ENCODE data around the gene SPAG16.

The SPAG16 gene

DNA sequence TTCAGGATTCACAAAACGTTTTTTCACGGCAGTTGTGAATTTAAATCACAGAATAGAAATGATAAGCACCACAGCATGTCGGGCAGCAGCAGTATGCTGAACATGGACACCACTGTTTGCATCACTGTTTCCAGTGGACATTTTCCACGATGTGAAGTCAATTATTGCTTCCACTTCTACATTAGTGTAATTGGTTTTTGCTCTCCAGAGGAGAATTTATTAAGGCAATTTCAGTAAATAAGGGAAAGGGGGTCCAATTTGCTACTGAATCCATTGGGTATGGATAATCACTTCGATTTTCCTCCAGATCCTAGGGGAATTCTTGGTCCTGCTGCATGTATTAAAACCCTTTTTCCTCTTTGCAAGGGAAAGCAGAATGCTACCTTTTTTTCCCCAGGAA is 1096.4 kb downstream of the SPAG16 start:
- no peak for DNase-seq (ENCODE audit: low spot score)

DNA sequence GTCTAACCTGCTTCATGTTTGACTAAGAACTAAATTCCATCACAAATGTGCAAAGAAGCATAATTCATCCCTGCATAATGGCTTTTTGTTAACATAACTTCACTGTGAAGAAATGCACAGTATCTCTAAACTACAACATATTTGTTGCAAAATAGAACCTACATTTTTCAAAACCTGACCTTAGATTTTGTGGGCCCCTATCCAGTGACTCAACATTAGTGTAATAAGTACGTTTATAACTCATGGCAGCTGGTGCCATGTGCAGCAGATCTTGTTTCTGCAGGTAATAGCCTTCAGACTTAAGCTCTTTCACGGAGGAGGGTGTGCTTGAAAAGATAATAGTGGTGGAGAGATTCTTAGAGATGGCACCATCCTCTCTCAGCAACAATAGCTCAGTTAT is 1098.0 kb downstream of the SPAG16 start:
- no peak for DNase-seq (ENCODE audit: low spot score)

DNA sequence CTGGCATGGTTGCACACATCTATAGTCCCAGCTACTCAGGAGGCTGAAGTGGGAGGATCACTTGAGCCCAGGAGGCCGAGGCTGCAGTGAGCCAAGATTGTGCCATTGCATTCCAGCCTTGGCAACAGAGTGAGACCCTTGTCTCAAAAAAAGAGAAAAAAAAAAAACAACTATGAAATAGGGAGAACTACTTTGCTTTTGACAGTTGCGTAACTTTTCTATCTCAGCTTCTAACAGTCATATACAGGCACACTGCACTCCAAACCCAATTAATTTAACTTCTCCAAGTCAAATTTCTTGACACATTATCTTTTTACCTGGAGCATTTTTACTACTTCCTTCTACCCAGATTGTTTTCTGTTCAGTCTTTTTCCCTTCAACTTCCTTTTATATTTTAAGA is 1102.5 kb downstream of the SPAG16 start:
- no peak for DNase-seq (ENCODE audit: low spot score)

DNA sequence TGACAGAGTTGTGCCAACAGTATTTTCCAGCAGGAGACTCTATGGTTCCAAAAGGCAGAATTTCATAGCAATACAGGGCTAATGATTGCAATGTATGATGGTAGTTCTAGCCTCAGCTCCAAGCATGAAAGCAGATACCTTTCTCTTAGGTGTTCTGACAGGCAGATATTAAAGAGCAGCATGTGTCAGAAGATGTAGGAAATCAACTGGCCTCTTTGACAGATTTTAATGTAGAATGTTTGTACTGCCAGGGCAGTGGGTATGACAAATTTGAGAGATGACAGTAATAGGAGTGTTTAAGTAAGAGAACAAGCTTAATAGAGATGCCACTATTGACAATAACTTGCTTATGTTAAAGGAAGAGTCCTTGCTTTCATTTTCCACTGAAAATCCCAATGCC is 1105.1 kb downstream of the SPAG16 start:
- DNase-seq (ENCODE audit: low spot score) = no peak

DNA sequence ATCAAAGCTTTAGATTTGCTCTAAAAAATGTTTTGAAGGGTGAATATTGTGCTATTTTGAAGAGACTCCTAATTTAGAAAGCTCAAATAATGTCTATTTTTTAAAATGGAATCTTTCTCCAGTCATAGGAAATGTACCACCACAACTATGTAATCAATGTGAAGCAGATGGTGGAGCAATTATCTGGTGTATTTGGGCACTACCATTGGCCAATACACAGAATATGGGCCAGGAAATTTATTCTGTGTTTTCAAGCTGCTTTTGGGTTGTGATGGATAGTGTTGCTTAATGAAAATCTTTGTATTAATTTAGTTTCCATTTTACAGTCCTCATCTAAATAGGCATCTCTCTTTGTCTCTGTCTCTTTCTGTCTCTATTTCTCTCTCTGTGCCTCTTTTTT is 1109.5 kb downstream of the SPAG16 start:
- DNase-seq (ENCODE audit: low spot score) = no peak

DNA sequence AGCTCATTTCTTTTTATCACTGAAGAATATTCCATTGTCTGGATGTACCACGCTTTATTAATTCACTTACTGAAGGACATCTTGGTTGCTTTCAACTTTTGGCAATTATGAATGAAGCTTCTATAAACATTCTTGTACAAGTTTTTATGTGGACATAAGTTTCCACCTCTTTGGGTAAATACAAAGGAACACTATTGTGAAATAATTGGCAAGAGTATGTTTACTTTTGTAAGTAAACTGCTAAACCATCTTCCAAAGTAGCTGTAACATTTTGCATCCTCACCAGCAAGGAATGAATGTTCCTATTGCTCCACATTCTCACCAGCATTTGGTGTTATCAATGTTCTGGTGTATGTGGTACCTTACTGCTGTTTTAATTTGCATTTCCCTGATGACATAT is 1110.8 kb downstream of the SPAG16 start:
- DNase-seq (ENCODE audit: low spot score) = no peak

DNA sequence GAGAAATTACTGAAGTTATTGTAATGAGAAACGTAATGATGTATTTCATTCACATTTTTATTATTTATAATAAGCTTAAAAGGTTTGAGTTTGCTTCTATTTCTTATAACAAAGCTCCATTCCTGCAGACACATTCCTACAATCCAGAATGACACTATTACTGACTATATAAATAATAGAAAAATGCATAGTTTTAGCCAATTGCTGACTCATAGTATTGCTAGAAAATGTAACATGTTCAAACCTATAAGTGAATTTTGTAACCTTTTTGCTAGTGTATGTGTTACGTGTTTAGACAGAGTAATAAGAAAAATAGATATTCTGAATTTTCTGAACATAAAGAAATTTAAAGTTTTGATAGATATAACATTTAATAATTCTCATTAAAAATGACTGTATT is 1117.3 kb downstream of the SPAG16 start:
- no peak for DNase-seq (ENCODE audit: low spot score)

DNA sequence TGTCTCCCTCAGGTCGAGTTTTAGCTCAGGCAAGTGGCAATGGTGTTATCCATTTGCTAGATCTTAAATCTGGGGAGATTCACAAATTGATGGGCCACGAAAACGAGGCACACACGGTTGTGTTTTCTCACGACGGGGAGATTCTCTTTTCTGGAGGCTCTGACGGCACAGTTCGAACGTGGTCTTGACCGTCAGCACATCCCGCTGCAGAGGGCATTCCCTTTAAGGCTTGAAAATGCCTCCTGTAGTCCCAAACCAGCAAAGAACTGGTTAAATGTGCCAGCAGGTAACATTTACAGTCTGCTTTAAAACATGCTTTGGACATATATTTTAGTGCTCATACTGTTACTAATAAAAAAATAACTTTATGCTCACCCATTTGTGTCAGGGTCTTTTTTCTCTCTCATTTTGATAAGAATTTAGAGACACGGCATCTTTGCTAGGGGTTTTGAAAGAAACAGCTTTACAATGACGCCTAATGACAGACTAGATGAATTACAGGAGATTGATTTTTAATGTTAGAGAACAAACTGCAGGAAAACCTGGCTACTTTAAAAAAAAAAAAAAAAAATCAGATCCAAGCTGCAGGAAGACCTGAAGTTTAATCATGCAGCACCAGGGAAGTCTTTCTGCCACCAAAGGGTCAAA is 1126.0 kb downstream of the SPAG16 start:
- DNase-seq (ENCODE audit: low spot score) = no peak

DNA sequence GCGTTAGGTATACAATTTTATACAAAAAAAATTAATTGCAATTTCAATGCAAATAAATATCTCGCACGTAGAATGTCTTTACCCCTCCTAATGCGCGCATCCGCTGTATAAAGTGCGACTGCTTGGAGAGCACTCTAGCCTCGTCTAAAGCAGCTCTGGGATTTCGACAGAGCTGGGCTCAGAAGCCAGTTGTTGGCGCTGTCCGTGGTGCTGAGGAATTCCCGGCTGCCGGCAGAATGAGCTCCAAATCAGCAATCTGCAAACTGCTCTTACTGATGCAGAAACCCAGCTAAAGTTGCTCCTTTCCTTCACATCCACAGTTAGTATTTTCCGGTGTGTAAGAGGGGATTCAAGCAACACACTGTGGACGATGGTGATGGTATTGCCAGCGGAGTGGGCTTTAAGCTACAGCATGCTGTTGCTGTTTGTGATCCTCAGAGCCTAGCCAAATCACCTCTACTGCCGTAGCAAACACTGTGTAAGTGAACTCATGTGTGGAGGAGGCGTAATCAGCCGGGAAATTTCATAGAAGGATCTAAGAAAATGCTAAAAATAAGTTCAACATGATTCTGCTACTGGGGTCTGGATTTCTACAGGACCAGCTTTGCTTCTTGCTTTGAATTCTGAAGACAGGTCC is 1126.8 kb downstream of the SPAG16 start, which contains the start of gene VWC2L:
Gene VWC2L, plus strand, starts transcription at position 137 of the 637 bp plus-strand sequence. CDS start 3,140 bp downstream, outside the sequence.
- DNase-seq (ENCODE audit: low spot score) = peak; percentile 17

DNA sequence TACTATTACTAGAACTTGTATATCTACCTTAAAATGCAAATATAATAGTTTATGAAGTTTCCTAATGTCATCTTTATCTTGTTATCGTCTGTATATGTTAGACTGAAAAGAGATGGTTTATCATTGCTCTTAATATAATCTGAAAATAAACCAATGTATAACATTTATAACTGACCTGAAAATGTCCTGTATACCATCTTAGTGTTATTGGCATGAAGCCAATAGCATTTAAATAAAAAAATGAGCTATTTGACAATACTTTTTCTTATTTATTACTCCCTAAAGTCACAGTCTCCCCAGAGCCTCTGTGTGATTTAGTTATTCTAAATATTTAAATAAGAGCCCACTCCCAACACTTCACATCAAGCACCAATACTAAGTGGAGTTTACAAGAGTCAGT is 1128.4 kb downstream of the SPAG16 start:
- DNase-seq (ENCODE audit: low spot score) = no peak

DNA sequence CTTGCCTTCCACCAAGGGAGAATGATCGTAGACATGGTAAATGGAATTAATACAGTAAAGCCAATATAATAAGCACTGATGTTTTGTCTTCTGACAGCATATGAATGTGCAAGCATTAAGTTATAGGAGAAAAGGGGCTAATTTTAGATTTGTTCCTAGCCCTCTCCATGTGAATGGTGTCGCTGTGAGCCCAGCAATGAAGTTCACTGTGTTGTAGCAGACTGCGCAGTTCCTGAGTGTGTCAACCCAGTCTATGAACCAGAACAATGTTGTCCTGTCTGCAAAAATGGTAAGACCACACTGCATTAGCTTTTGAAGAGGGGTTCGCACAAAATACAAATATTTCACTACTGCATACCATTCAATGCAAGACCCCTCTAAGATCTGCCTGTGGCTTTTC is 1152.2 kb downstream of the SPAG16 start:
- no peak for DNase-seq (ENCODE audit: low spot score)

DNA sequence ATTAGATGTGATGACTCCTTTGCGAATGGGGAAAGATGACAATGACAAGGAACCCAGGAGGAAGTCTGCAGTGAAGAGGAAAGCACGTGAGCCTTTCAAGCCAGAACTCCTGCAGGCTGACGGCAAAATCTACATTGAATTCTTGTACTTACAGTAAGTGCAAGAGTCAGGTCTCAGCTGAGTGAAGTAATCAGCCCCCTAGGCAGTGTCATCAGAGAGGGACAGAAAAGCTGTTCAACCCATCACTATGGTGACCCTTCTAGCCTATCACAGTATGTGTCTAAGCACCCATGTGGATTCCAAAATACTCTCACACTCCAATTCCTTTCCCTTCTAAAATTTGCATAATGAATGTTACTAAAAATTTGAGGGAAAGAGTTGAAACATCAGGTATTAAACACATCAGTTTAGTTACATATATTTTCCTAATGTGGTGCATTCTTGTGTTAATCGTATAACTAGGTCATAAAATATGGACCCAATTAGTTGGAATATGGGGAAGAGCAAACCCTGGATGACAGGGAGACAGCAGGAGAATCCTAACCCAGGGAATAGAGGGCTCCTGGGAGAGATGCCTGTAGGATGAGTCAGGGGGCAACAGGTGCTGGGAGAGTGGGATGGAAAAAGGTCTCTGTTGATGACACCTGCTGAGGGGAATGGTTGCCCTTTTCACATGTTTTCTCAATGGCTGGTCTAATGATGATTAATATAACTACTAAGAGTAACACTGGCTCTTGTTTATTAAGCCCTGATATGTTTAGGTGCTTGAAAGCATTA is 1166.0 kb downstream of the SPAG16 start:
- no peak for DNase-seq (ENCODE audit: low spot score)

DNA sequence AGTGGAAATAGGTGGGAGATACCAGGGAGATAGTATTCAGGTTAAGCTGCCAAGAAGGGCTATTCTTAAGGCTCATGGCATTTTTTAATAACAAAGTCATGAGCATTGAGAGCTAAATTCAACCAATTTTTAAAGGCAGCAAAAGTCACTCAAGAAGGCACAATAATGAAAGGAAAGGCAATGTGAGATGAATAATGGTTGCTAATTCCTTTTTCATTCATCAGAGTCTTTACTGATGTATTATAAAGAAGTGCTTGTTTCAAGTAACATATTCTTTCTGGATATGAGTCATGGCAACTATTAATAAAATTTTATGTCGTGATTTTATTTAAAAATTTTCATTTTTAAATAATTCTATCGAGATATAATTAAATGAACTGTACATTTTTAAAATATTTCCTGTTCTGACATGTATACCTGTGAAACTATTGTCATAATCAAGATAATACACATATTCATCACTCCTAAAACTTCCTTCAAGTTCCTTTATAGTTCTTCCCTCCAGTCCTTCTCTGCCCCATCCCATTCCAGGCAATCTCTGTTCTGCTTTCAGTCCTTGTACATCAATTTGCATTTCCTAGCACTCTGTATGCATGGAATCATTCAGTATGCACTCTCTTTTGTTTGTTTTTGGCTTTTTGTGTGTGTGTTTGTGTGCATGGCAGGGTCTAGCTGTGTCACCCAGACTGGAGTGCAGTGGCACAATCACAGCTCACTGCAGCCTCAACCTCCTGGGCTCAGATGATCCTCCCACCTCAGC is 1167.4 kb downstream of the SPAG16 start:
- DNase-seq (ENCODE audit: low spot score) = no peak

Data from activated CD4-positive, alpha-beta T cell treated with anti-CD3 and anti-CD28 coated beads, Interleukin-2, Interleukin-4, amounts not matched to agents 100 ng/mL and 50 ng/mL, durations not matched to agents 16 hours and 8 hours (primary cell).